HFFc6 (cell line): ENCODE data around the gene ZFP91. TPM values are rescaled to one million over a fixed set of nuclear protein-coding genes. Genes with fewer than 3 reads are reported as not detected.

Experiments used
- DNase-seq: peaks from one replicate; pipeline ENCODE4 v3.0.0-alpha.2; 2018
- H3K27ac Mint-ChIP-seq: 2 replicates; pipeline ENCODE4 v1.8.0; 2020; ENCODE audit warnings: mild to moderate bottlenecking, mixed read lengths
- H3K27me3 Mint-ChIP-seq: 2 replicates; pipeline ENCODE4 v1.8.0; 2021; ENCODE audit warnings: mild to moderate bottlenecking, moderate library complexity, mixed read lengths; ENCODE audit not compliant: insufficient read depth
- H3K36me3 Mint-ChIP-seq: 2 replicates; pipeline ENCODE4 v1.8.0; 2021; ENCODE audit warnings: low read depth, mixed read lengths
- H3K4me1 Mint-ChIP-seq: 2 replicates; pipeline ENCODE4 v1.8.0; 2020; ENCODE audit warnings: low read depth, mixed read lengths
- H3K4me3 Mint-ChIP-seq: 2 replicates; pipeline ENCODE4 v1.8.0; 2020; ENCODE audit warnings: mild to moderate bottlenecking, moderate library complexity, mixed read lengths
- H3K9me3 Mint-ChIP-seq: 2 replicates; pipeline ENCODE4 v1.8.0; 2020; ENCODE audit warnings: mild to moderate bottlenecking, mixed read lengths
- total RNA-seq, 6 experiments: library from RNA; stranded (reverse); fragmentation: NEBNext Ultra II Directional; extraction: Animal tissue kit (Norgen Biotek cat#: 25700); gene quantifications; 2 replicates in 1 of 6; 3 replicates in 5 of 6; pipeline ENCODE4 v1.2.3, GENCODE V29; 2021
- TF ChIP-seq, protein P1 (sequence below): fragments of 200-600 bp; sonication (generic); IDR thresholded peaks from 2 replicates; pipeline ENCODE4 v1.5.0; 2021; ENCODE audit warnings: antibody characterized with exemption, mild to moderate bottlenecking

The ZFP91 gene
- total RNA-seq, 6 experiments from 2014 or later: 51.9 to 69.1 (median 59.4) TPM

DNA sequence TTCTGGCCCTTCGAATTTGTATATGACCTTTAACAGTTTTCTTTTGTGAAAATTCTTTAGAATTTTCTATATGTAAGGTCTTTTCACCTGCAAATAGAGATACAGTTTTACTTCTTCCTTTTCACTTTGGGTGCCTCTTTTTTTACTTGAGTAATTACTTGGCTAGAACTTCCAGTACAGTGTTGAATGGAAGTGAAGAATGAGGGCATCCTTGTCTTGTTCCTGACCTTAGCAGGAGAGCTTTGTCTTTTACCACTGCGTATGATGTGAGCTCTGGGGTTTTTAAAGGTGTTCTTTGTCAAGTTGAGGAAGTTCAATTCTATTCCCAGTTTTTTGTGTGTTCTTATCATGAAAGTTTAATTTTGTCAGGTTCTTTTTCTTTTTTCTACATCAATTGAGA lies 21.6 kb downstream of the ZFP91 start:
- Mint-ChIP-seq H3K9me3 (no peaks in the 10 kb centered on the region), H3K4me3 (no peak overlapping the region), H3K27ac (no peak overlapping the region), H3K36me3 (peaks cover 38% of the 10 kb centered on the region), H3K4me1 (peaks cover 33% of the 10 kb centered on the region), H3K27me3 (no peaks in the 10 kb centered on the region)
- DNase-seq: no peak
- TF ChIP-seq, protein P1, sequence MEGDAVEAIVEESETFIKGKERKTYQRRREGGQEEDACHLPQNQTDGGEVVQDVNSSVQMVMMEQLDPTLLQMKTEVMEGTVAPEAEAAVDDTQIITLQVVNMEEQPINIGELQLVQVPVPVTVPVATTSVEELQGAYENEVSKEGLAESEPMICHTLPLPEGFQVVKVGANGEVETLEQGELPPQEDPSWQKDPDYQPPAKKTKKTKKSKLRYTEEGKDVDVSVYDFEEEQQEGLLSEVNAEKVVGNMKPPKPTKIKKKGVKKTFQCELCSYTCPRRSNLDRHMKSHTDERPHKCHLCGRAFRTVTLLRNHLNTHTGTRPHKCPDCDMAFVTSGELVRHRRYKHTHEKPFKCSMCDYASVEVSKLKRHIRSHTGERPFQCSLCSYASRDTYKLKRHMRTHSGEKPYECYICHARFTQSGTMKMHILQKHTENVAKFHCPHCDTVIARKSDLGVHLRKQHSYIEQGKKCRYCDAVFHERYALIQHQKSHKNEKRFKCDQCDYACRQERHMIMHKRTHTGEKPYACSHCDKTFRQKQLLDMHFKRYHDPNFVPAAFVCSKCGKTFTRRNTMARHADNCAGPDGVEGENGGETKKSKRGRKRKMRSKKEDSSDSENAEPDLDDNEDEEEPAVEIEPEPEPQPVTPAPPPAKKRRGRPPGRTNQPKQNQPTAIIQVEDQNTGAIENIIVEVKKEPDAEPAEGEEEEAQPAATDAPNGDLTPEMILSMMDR: no peak

DNA sequence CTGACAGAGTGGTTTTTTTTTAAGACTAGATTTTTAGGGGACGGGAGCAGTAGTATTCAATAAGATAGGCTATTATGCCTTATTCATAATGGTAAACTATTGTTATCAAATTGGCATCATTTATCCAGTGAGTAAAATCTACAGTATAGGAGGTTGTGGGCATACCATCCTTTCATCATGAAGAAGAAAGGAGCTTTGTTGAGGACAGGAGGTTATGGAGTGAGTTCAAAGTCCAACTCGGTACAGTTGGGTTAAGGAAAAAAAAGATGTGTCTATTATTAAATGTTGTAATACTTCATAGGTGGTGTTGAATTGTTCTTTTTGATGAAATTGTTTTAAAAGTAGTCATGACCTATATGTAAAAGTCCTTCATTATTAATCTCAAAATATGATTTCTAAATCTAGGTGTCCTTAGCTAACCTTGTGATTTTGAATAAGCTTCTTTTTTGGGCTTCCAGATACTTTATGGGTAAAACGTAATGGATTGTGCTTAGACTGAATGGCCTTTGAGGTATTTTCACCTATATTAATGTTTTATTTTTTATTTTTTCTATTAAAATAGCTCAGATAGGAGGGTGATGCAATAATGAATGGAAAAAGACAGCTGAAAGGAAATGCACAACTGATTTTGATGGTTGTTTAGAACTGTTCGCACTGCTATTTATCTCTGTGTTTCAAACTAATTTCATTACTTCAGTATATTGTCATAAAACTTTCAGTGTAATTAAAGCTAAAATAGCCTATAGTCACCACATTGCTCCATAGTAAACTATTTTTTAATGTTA lies 28.3 kb downstream of the ZFP91 start:
- H3K36me3 Mint-ChIP-seq: peaks cover 42% of the 10 kb centered on the region
- H3K9me3 Mint-ChIP-seq: no peaks in the 10 kb centered on the region
- no peak for DNase-seq
- TF ChIP-seq, protein P1: no peak
- H3K4me1 Mint-ChIP-seq: peaks cover 22% of the 10 kb centered on the region
- H3K27me3 Mint-ChIP-seq: no peaks in the 10 kb centered on the region
- H3K27ac Mint-ChIP-seq: 0 out of 2 replicates have a peak overlapping the region, but pooled peaks have one; percentile 2
- H3K4me3 Mint-ChIP-seq: no peak overlapping the region

DNA sequence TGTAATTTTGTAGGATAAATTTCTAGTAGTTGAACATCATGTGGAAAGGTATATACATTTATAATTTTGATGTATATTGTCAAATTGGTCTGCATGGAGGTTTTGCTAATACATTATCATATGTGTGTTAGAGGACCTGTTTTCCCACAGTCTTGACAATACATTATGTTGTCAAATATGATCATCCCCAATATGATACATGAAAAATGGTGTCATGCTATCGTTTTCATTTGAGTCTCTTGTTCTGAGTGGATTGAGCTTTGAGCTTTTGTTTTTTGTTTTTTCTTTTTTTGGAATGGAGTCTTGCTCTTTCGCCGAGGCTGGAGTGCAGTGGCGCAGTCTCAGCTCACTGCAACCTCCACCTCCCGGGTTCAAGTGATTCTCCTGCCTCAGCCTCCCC lies 29.5 kb downstream of the ZFP91 start:
- H3K4me3 Mint-ChIP-seq: no peak overlapping the region
- peaks cover 39% of the 10 kb centered on the region for H3K36me3 Mint-ChIP-seq
- DNase-seq: no peak
- TF ChIP-seq, protein P1: no peak
- no peaks in the 10 kb centered on the region for H3K9me3 Mint-ChIP-seq
- peaks cover 22% of the 10 kb centered on the region for H3K4me1 Mint-ChIP-seq
- H3K27ac Mint-ChIP-seq: no peak overlapping the region
- H3K27me3 Mint-ChIP-seq: no peaks in the 10 kb centered on the region

DNA sequence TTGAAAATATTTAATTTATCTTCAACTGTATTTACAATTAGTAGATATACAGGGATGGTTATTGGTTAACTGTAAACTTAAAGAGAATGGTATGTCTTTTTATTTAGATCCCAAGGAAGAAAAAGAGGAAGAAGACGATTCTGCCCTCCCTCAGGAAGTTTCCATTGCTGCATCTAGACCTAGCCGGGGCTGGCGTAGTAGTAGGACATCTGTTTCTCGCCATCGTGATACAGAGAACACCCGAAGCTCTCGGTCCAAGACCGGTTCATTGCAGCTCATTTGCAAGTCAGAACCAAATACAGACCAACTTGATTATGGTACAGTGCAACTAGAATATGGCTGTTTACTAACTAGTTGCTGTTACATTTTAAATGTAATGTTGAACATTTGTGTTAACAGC lies 30.9 kb downstream of the ZFP91 start:
- TF ChIP-seq, protein P1: no peak
- H3K4me3 Mint-ChIP-seq: no peak overlapping the region
- H3K27me3 Mint-ChIP-seq: no peaks in the 10 kb centered on the region
- H3K9me3 Mint-ChIP-seq: no peaks in the 10 kb centered on the region
- peaks cover 46% of the 10 kb centered on the region for H3K36me3 Mint-ChIP-seq
- H3K4me1 Mint-ChIP-seq: peaks cover 19% of the 10 kb centered on the region
- H3K27ac Mint-ChIP-seq: no peak overlapping the region
- DNase-seq: no peak

DNA sequence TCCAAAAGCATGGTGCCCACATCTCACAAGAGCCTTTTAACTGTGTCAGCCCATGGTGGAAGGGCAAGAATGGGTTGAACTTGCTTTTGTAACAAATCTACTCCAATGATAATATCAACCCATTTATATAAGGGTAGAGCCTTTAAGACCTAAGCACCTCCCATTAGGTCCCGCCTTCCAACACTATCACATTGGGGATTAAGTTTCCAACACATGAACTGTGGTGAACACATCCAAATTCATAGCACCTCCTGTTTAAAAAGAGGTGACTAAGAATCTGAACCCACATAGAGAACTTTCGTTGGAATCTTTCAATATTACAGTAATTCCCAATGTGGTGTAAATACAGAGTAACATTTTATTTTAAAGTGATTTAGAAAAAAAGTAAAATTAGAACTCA lies 34.4 kb downstream of the ZFP91 start:
- H3K27ac Mint-ChIP-seq: no peak overlapping the region
- H3K4me1 Mint-ChIP-seq: peaks cover 23% of the 10 kb centered on the region
- peaks cover 56% of the 10 kb centered on the region for H3K36me3 Mint-ChIP-seq
- TF ChIP-seq, protein P1: no peak
- H3K4me3 Mint-ChIP-seq: no peak overlapping the region
- no peaks in the 10 kb centered on the region for H3K9me3 Mint-ChIP-seq
- no peaks in the 10 kb centered on the region for H3K27me3 Mint-ChIP-seq
- DNase-seq: no peak
